IMR-90 (cell line): ENCODE data around the gene NME7. TPM values are rescaled to one million over a fixed set of nuclear protein-coding genes. Genes with fewer than 3 reads are reported as not detected.

ENCODE experiments used
- ATAC-seq: fragments of 200-7000 bp; cut with Tn5 transposase; 2 replicates; pipeline ENCODE4 v1.9.1; 2020; ENCODE audit warnings: low read depth, mild to moderate bottlenecking, moderate library complexity
- BruUV-seq: library from RNA; stranded (reverse); fragments of 400-500 nt; replicated peaks from 2 replicates; lab custom pipeline; 2021; lab: Mats Ljungman, UMichigan
- CTCF ChIA-PET: fragments of 300-600 bp; formaldehyde crosslinking; extraction: SDS; loops from one replicate; lab custom pipeline; 2021; ENCODE audit warnings: antibody characterized with exemption; lab: Yijun Ruan, JAX
- POLR2A ChIA-PET: fragments of 300-600 bp; sonication (Branson Sonifier 250); formaldehyde crosslinking; loops from one replicate; lab custom pipeline; 2022; ENCODE audit warnings: antibody characterized with exemption; ENCODE audit not compliant: unreplicated experiment; lab: Charles Lee
- DNase-seq: peaks from one replicate; pipeline ENCODE4 v3.0.0; 2013
- H2AFZ ChIP-seq: replicated peaks from 2 replicates; pipeline ENCODE3; 2013; ENCODE audit warnings: low read length, mild to moderate bottlenecking; ENCODE audit not compliant: poor library complexity
- H2AK5ac ChIP-seq: 2 replicates; pipeline ENCODE4 v1.6.1; 2013; ENCODE audit warnings: low read depth, low read length, inconsistent platforms
- H2AK9ac ChIP-seq: replicated peaks from 2 replicates; pipeline ENCODE3; 2013; ENCODE audit warnings: mild to moderate bottlenecking, low read depth, low read length, moderate library complexity; ENCODE audit not compliant: poor library complexity
- H2BK120ac ChIP-seq: 2 replicates; pipeline ENCODE4 v1.6.1; 2013; ENCODE audit warnings: low read depth, low read length, inconsistent platforms
- H2BK15ac ChIP-seq: 3 replicates; pipeline ENCODE4 v1.6.1; 2013; ENCODE audit warnings: low read depth, low read length, inconsistent platforms
- H2BK20ac ChIP-seq: 2 replicates; pipeline ENCODE4 v1.6.1; 2013; ENCODE audit warnings: low read depth, mild to moderate bottlenecking, inconsistent platforms, low read length, moderate library complexity
- H2BK5ac ChIP-seq: 2 replicates; pipeline ENCODE4 v1.6.1; 2013; ENCODE audit warnings: mild to moderate bottlenecking, low read depth, low read length, inconsistent platforms; ENCODE audit not compliant: poor library complexity, severe bottlenecking
- H3K14ac ChIP-seq: replicated peaks from 2 replicates; pipeline ENCODE4 v1.6.1; 2013; ENCODE audit warnings: low read depth, low read length, inconsistent platforms
- H3K18ac ChIP-seq: 2 replicates; pipeline ENCODE4 v1.6.1; 2013; ENCODE audit warnings: low read depth, low read length, control low read depth
- H3K23ac ChIP-seq: 2 replicates; pipeline ENCODE4 v1.6.1; 2013; ENCODE audit warnings: low read depth, low read length, inconsistent platforms
- H3K27ac ChIP-seq: 2 replicates; pipeline ENCODE4 v1.5.1; 2013; ENCODE audit warnings: mild to moderate bottlenecking, control low read depth, low read length; ENCODE audit not compliant: insufficient read depth
- H3K27me3 ChIP-seq: 2 replicates; pipeline ENCODE4 v1.6.1; 2013; ENCODE audit warnings: low read length; ENCODE audit not compliant: control insufficient read depth, insufficient read depth
- H3K36me3 ChIP-seq: 2 replicates; pipeline ENCODE4 v1.6.1; 2013; ENCODE audit warnings: low read length, mixed read lengths; ENCODE audit not compliant: control insufficient read depth, insufficient read depth
- H3K4ac ChIP-seq: 2 replicates; pipeline ENCODE4 v1.6.1; 2013; ENCODE audit warnings: low read depth, low read length, inconsistent platforms
- H3K4me1 ChIP-seq: 2 replicates; pipeline ENCODE4 v1.6.1; 2013; ENCODE audit warnings: low read length, mixed read lengths; ENCODE audit not compliant: control insufficient read depth, insufficient read depth
- H3K4me2 ChIP-seq: 2 replicates; pipeline ENCODE4 v1.6.1; 2013; ENCODE audit warnings: low read depth, mild to moderate bottlenecking, control low read depth, low read length, moderate library complexity
- H3K4me3 ChIP-seq: 2 replicates; pipeline ENCODE4 v1.5.1; 2013; ENCODE audit warnings: low read depth, mild to moderate bottlenecking, control low read depth, low read length, moderate library complexity; ENCODE audit not compliant: insufficient read depth
- H3K56ac ChIP-seq: 2 replicates; pipeline ENCODE4 v1.6.1; 2013; ENCODE audit warnings: low read length, inconsistent platforms; ENCODE audit not compliant: insufficient read depth; ENCODE audit errors: extremely low read depth
- H3K79me1 ChIP-seq, 2 experiments: 2 replicates each; pipeline ENCODE4 v1.6.1; 2013; ENCODE audit warnings: low read length in 2 of 2, inconsistent platforms in 1 of 2, low read depth in 1 of 2
- H3K9ac ChIP-seq: 2 replicates; pipeline ENCODE4 v1.6.1; 2013; ENCODE audit warnings: low read depth, low read length, control low read depth
- H3K9me1 ChIP-seq: 2 replicates; pipeline ENCODE4 v1.6.1; 2013; ENCODE audit warnings: low read length, inconsistent platforms; ENCODE audit not compliant: insufficient read depth
- H3K9me3 ChIP-seq: 2 replicates; pipeline ENCODE4 v1.6.1; 2013; ENCODE audit warnings: low read length; ENCODE audit not compliant: control insufficient read depth, insufficient read depth
- H4K20me1 ChIP-seq: 2 replicates; pipeline ENCODE4 v1.6.1; 2013; ENCODE audit warnings: low read length, inconsistent platforms; ENCODE audit not compliant: insufficient read depth
- H4K5ac ChIP-seq: 2 replicates; pipeline ENCODE4 v1.6.1; 2013; ENCODE audit warnings: mild to moderate bottlenecking, low read depth, low read length, control low read depth
- H4K8ac ChIP-seq, 2 experiments: 2 replicates each; pipeline ENCODE4 v1.6.1; 2013; ENCODE audit warnings: low read depth in 2 of 2, low read length in 2 of 2, control low read depth in 1 of 2, inconsistent platforms in 1 of 2
- H4K91ac ChIP-seq: 2 replicates; pipeline ENCODE4 v1.6.1; 2013; ENCODE audit warnings: low read depth, low read length, inconsistent platforms; ENCODE audit not compliant: insufficient read depth
- BHLHE40 ChIP-seq: fragments of 150-350 bp; IDR thresholded peaks from 2 replicates; pipeline ENCODE4 v1.6.1; 2016; ENCODE audit warnings: mild to moderate bottlenecking, low read depth, low read length
- MAFK ChIP-seq: IDR thresholded peaks from 2 replicates; pipeline ENCODE4 v1.6.1; 2012; ENCODE audit warnings: low read depth, low read length, improper control_type of control experiment
- POLR2A ChIP-seq: IDR thresholded peaks from 2 replicates; pipeline ENCODE4 v1.6.1; 2012; ENCODE audit warnings: mild to moderate bottlenecking, low read depth, low read length
- SMC3 ChIP-seq: fragments of 150-350 bp; IDR thresholded peaks from 2 replicates; pipeline ENCODE4 v1.6.1; 2016; ENCODE audit warnings: low read depth, mild to moderate bottlenecking, antibody characterized with exemption, low read length, moderate library complexity
- WGBS, 2 experiments: methylation state at CpG; one replicate each; pipeline versions ENCODE4 v1.1.5 to v1.1.7; 2013; ENCODE audit warnings: missing lambda C conversion rate in 2 of 2; ENCODE audit not compliant: insufficient read length in 1 of 2; ENCODE audit errors: extremely low coverage in 2 of 2; 5-methylcytosine and 5-hydroxymethylcytosine counted together
- dilution Hi-C: fragments of 300-500 bp; cut with HindIII; formaldehyde crosslinking; loops from one replicate; pipeline ENCODE4 v1.14.3; 2018; ENCODE audit warnings: low sequenced_read_pairs; ENCODE audit not compliant: unreplicated experiment
- in situ Hi-C: fragments of 300-500 bp; cut with MboI; formaldehyde crosslinking; loops from 3 replicates; pipeline ENCODE4 v1.14.3; 2019; ENCODE audit warnings: low sequenced_read_pairs, inconsistent platforms, mixed read lengths
- intact Hi-C: fragments of 100-400 bp; cut with micrococcal nuclease; formaldehyde crosslinking; loops from 2 replicates; pipeline ENCODE4 v1.10.0; 2022
- polyA plus RNA-seq, 3 experiments: library from polyadenylated mRNA; depleted of rRNA; stranded (reverse); fragments of >200 nt; gene quantifications; 2 replicates each; pipeline ENCODE4 v1.2.3, GENCODE V29; 2012; ENCODE audit warnings: low replicate concordance in 1 of 3
- total RNA-seq: library from RNA; depleted of rRNA; stranded (reverse); fragments of >200 nt; gene quantifications from 2 replicates; pipeline ENCODE4 v1.2.3, GENCODE V29; 2012

NME7 gene
- total and polyA plus RNA-seq, 2 of the 4 experiments (the other 2 are of a cell fraction), result 18.3 to 22.4 TPM

- Histone ChIP-seq H3K4me1 (no peaks in the 10 kb centered on the region), H3K4ac (no peak overlapping the region), H3K4me3 (no peak overlapping the region), H3K23ac (no peak overlapping the region), H3K4me2 (no peak overlapping the region), H3K36me3 (no peaks in the 10 kb centered on the region; the same call in 1 of the 2 replicates), H4K8ac (no peak overlapping the region), H3K9me3 (no peaks in the 10 kb centered on the region), H2BK120ac (no peak overlapping the region), H3K79me1 (no peaks in the 10 kb centered on the region), H2AK5ac (no peak overlapping the region; the same call in 1 of the 2 replicates), H4K20me1 (no peaks in the 10 kb centered on the region), H4K91ac (no peak overlapping the region), H2BK15ac (no peak overlapping the region), H2AK9ac (no peak overlapping the region), H3K14ac (no peak overlapping the region), H3K27ac (no peak overlapping the region), H3K56ac (no peak overlapping the region), H4K5ac (no peak overlapping the region), H3K9ac (no peak overlapping the region), H3K27me3 (no peaks in the 10 kb centered on the region), H2AFZ (no peak overlapping the region), H3K9me1 (no peaks in the 10 kb centered on the region), H3K18ac (no peak overlapping the region), H2BK20ac (no peak overlapping the region), H2BK5ac (no peak overlapping the region)
- no CpG with 5 or more reads among the region's 4 CpGs for WGBS, 2 experiments
- in situ Hi-C loops, result no loop called here
- ATAC-seq, result no peak
- ChIA-PET POLR2A (no interaction called here), CTCF (no interaction called here)
- dilution Hi-C loops, result no loop called here
- intact Hi-C loops, result no loop called here
- no peak for DNase-seq
- TF ChIP-seq POLR2A, result no peak
- no peak for TF ChIP-seq MAFK
- TF ChIP-seq SMC3, result no peak
- TF ChIP-seq BHLHE40, result no peak
- BruUV-seq, result no TSS peak
These were observed 206.0 kb downstream of the NME7 start for GRCh38 chr1:169161496-169162194.
